Endothelial cell of umbilical vein (primary cell): Measurements from ENCODE around the gene HCRT. TPM values are rescaled to one million over a fixed set of nuclear protein-coding genes. Genes with fewer than 3 reads are reported as not detected.

Experiments
- BruUV-seq: library from RNA; stranded (reverse); fragments of 400-500 nt; replicated peaks from 2 replicates; lab custom pipeline; 2021; lab: Mats Ljungman, UMichigan
- CTCF ChIA-PET: fragments of 300-600, 350-600 bp; sonication (Branson Sonifier 250); formaldehyde crosslinking; loops from one replicate; lab custom pipeline; 2021; ENCODE audit warnings: antibody characterized with exemption, inconsistent platforms; lab: Charles Lee
- POLR2A ChIA-PET: fragments of 300-600, 350-600 bp; sonication (Branson Sonifier 250); formaldehyde crosslinking; loops from one replicate; lab custom pipeline; 2021; ENCODE audit warnings: antibody characterized with exemption, inconsistent platforms; lab: Charles Lee
- DNase-seq: peaks from one replicate; pipeline ENCODE4 v3.0.0-alpha.2; 2011; ENCODE audit warnings: low read depth, low spot score
- FAIRE-seq: peaks from 2 replicates; lab custom pipeline; 2011; peaks lifted over from hg19 to GRCh38; lab: Jason Lieb, UNC
- H2AFZ ChIP-seq: 2 replicates; pipeline ENCODE4 v1.6.0; 2012; ENCODE audit warnings: low read depth, low read length, control low read depth, inconsistent platforms
- H3K27ac ChIP-seq: 2 replicates; pipeline ENCODE4 v1.5.1; 2011; ENCODE audit warnings: low read depth, mild to moderate bottlenecking, control low read depth, low read length, moderate library complexity; ENCODE audit not compliant: insufficient read depth
- H3K27me3 ChIP-seq, 2 experiments: 2 replicates each; pipeline versions ENCODE4 v1.6.0 to v1.6.1; 2011; ENCODE audit warnings: low read length in 2 of 2, mixed read lengths in 1 of 2; ENCODE audit not compliant: control insufficient read depth in 2 of 2, insufficient read depth in 2 of 2
- H3K36me3 ChIP-seq, 2 experiments: 2 replicates in 1 of 2; 3 replicates in 1 of 2; pipeline ENCODE4 v1.5.1; 2011; ENCODE audit warnings: low read length in 2 of 2, mild to moderate bottlenecking in 1 of 2, moderate library complexity in 1 of 2; ENCODE audit not compliant: control insufficient read depth in 2 of 2, insufficient read depth in 2 of 2; ENCODE audit errors: extremely low read depth in 1 of 2
- H3K4me1 ChIP-seq: 3 replicates; pipeline ENCODE4 v1.5.1; 2011; ENCODE audit warnings: mild to moderate bottlenecking, low read length; ENCODE audit not compliant: control insufficient read depth, insufficient read depth; ENCODE audit errors: extremely low read depth
- H3K4me2 ChIP-seq: 2 replicates; pipeline ENCODE4 v1.6.1; 2011; ENCODE audit warnings: low read length, control low read depth, mixed read lengths; ENCODE audit not compliant: insufficient read depth
- H3K4me3 ChIP-seq, 3 experiments: fragments of 200-600 bp in 1 of 3; sonication (generic), shearing (Covaris generic) in 1 of 3; replicated peaks in 1 of 3; 2 replicates each; pipeline ENCODE4 v1.5.1; 2011 to 2016; ENCODE audit warnings: control low read depth in 3 of 3, low read length in 3 of 3, mild to moderate bottlenecking in 2 of 3, inconsistent platforms in 1 of 3, low read depth in 1 of 3, moderate library complexity in 1 of 3; ENCODE audit not compliant: insufficient read depth in 1 of 3
- H3K79me2 ChIP-seq: 2 replicates; pipeline ENCODE4 v1.6.0; 2012; ENCODE audit warnings: low read length, inconsistent platforms; ENCODE audit not compliant: control insufficient read depth, insufficient read depth
- H3K9ac ChIP-seq: replicated peaks from 2 replicates; pipeline ENCODE3; 2011; ENCODE audit warnings: low read length, control low read depth; ENCODE audit not compliant: insufficient read depth; ENCODE audit errors: extremely low read depth
- H3K9me1 ChIP-seq: replicated peaks from 3 replicates; pipeline ENCODE4 v1.6.0; 2011; ENCODE audit warnings: mild to moderate bottlenecking, low read length; ENCODE audit not compliant: control insufficient read depth, insufficient read depth; ENCODE audit errors: extremely low read depth
- H3K9me3 ChIP-seq: replicated peaks from 2 replicates; pipeline ENCODE4 v1.5.1; 2012; ENCODE audit warnings: low read length, inconsistent platforms; ENCODE audit not compliant: control insufficient read depth, insufficient read depth
- H4K20me1 ChIP-seq: replicated peaks from 2 replicates; pipeline ENCODE3; 2011; ENCODE audit warnings: mild to moderate bottlenecking, low read length; ENCODE audit not compliant: control insufficient read depth, insufficient read depth; ENCODE audit errors: extremely low read depth
- CTCF ChIP-seq, 2 donors: IDR thresholded peaks; 1 replicate in 1 of 2; 2 replicates in 1 of 2; pipeline ENCODE4 v1.5.1; 2011; ENCODE audit warnings: low read length in 2 of 2, mild to moderate bottlenecking in 2 of 2, moderate library complexity in 2 of 2, control low read depth in 1 of 2, inconsistent platforms in 1 of 2, low read depth in 1 of 2; ENCODE audit not compliant: insufficient read depth in 1 of 2; ENCODE audit errors: extremely low read depth in 1 of 2
- FOS ChIP-seq: IDR thresholded peaks from 2 replicates; pipeline ENCODE4 v1.6.1; 2011; ENCODE audit warnings: mild to moderate bottlenecking, low read length, moderate library complexity, borderline replicate concordance; ENCODE audit not compliant: insufficient read depth
- GATA2 ChIP-seq: IDR thresholded peaks from 2 replicates; pipeline ENCODE4 v1.7.0; 2011; ENCODE audit warnings: low read depth, mild to moderate bottlenecking, moderate library complexity, mixed read lengths, low read length; ENCODE audit not compliant: insufficient read length, insufficient read depth
- JUN ChIP-seq: IDR thresholded peaks from 2 replicates; pipeline ENCODE4 v1.6.1; 2011; ENCODE audit warnings: borderline replicate concordance, low read depth; ENCODE audit not compliant: insufficient read length, insufficient read depth
- MYC ChIP-seq: IDR thresholded peaks from one replicate; pipeline ENCODE4 v1.6.1; 2011; ENCODE audit warnings: mild to moderate bottlenecking, low read depth, low read length
- POLR2A ChIP-seq: IDR thresholded peaks from 2 replicates; pipeline ENCODE4 v1.6.1; 2012; ENCODE audit warnings: low read depth, mild to moderate bottlenecking, control low read depth, low read length
- POLR2AphosphoS5 ChIP-seq: IDR thresholded peaks from 2 replicates; pipeline ENCODE4 v1.6.1; 2012; ENCODE audit warnings: low read depth, mild to moderate bottlenecking, control low read depth, low read length, moderate library complexity; ENCODE audit not compliant: insufficient read depth
- dilution Hi-C: fragments of 300-500 bp; cut with MboI; formaldehyde crosslinking; loops from one replicate; pipeline ENCODE4 v1.15.0; 2019; ENCODE audit warnings: low sequenced_read_pairs; ENCODE audit not compliant: extremely low pct_ligation_motif_present
- intact Hi-C: fragments of 100-400 bp; cut with micrococcal nuclease; formaldehyde crosslinking; loops from one replicate; pipeline ENCODE4 v1.10.0; 2022
- polyA plus RNA-seq, 4 experiments: library from polyadenylated mRNA; depleted of rRNA in 3 of 4; stranded (reverse) in 3 of 4; unstranded in 1 of 4; fragments of >200 nt; gene quantifications; 2 replicates each; pipeline versions ENCODE4 v1.2.1 to v1.2.3, GENCODE V29; 2011 to 2012; ENCODE audit warnings: missing spikeins in 1 of 4
- total RNA-seq: library from RNA; stranded (reverse); gene quantifications from 2 replicates; pipeline ENCODE4 v1.2.3, GENCODE V29; 2021
- TF ChIP-seq, protein P1 (sequence below): IDR thresholded peaks from 2 replicates; pipeline ENCODE4 v1.6.1; 2011; ENCODE audit not compliant: insufficient read depth, insufficient read length

Gene HCRT
- total and polyA plus RNA-seq, 2 donors (not counting 3 experiments of a cell fraction or from before 2014, with no cell fraction given): not detected

DNA sequence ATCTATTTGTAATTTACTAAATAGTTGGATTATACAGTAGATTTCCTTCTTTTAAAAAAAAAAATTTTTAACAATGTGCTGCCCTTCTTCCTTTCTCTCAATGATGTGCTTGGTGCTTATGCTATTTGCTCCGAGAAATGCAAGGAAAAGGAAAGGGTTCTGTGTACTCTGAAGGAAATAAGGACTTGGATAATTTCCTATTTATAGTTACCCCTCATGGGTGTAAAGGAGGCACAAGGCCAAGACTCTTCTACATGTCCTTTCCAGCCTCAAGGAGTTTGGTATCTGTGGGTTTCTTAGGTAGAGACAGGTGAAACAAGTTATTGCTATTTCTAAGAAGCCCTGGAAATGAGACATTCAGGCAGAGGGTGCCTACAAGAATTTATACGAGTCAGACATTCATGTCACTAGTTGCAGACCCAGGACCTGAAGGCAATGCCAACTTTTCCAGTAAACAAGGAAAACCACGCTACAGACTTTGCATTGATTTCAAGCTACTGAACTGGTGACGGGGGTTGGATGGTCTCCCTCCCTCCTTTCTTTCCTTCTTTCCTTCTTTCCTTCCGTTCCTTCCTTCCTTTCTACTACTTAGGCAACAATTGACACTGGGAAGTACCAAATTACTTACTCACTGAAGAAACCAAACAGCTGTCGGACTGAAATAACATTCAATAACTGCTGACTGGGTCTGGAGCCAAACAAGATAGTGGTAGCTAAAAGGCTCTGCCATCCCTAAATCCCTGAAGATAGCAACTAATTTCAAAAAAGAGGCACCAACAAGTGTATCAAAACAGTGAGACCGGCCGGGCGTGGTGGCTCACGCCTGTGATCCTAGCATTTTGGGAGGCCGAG, 42.8 kb upstream of the HCRT start:
- Histone ChIP-seq H3K4me2 (peak overlapping the region; percentile 58), H3K79me2 (peaks cover 2% of the 10 kb centered on the region), H3K4me3 (no peak overlapping the region), H4K20me1 (no peaks in the 10 kb centered on the region), H3K9ac (no peak overlapping the region), H3K9me1 (no peaks in the 10 kb centered on the region), H3K27ac (peak overlapping the region; percentile 14), H3K9me3 (no peaks in the 10 kb centered on the region), H3K4me1 (peaks cover 17% of the 10 kb centered on the region), H3K27me3 (no peaks in the 10 kb centered on the region), H2AFZ (no peak overlapping the region), H3K36me3 (peaks cover 5 to 15% of the 10 kb centered on the region in 2 experiments)
- no TSS peak for BruUV-seq
- POLR2A ChIA-PET: no interaction called here
- CTCF ChIA-PET: interaction anchor here (0.7 to 2.0 kb wide), 2 partner anchors 18 to 23 kb away, joined by 3 to 7 read pairs; no protein-coding TSS in a partner anchor
- DNase-seq (peak; percentile 64), FAIRE-seq (peak; percentile 73)
- TF ChIP-seq FOS (no peak), MYC (no peak), JUN (no peak), POLR2A (no peak), GATA2 (no peak), POLR2AphosphoS5 (no peak), CTCF (IDR thresholded peaks at IDR 0.05; ENCODE audit: extremely low read depth in 1 of 2, insufficient read depth in 1 of 2, low read depth in 1 of 2, low read length in 2 of 2) (no peak)
- TF ChIP-seq, protein P1, sequence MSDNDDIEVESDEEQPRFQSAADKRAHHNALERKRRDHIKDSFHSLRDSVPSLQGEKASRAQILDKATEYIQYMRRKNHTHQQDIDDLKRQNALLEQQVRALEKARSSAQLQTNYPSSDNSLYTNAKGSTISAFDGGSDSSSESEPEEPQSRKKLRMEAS: no peak
- dilution Hi-C loops: no loop called here
- intact Hi-C loops: no loop called here
